NOMO-1 treated with dmso at 0.1 percent for 144 hours (cell line): Measurements from ENCODE around the gene MS4A6E.
"Not testable (repeated sequence)": the region's sequence is repeated elsewhere in the genome, so short reads cannot be mapped to it uniquely, and the experiment has no call there.

Experiments used
- DNase-seq: peaks from one replicate; lab custom pipeline; 2025; ENCODE audit not compliant: unreplicated experiment; lab: John Stamatoyannopoulos, UW

Gene MS4A6E

GRCh38 chr11:60334005-60334620 is 7.1 kb downstream of the MS4A6E start:
- DNase-seq, result peak; percentile 66

DNA sequence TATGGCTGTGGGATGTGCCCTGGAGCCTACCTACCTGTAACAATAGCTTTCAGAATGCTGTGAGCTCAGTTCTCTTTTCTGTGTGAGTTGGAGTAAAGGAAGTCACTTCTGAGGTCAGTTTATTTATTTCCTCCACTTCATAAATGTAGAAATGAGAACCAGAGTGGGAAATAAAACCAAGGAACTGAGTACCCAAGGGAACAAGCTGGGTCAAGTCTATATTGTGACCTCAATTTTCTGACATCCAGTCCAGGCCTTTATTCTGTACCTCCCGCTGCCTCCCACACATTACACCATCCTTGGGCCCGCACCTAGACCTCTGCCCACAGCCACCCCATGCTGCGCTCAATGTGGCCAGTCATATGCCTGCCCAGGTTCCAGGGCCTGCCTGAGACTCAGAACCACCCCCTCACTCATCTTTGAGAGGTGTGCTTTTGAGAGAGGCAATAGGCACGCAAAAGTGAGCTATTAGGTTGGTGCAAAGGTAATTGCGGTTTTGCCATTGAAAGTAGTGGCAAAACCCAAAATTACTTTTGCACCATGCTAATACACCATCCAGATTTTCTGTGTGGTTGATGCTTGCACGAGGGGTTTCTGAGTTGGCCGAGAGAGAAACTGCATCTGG is 9.8 kb downstream of the MS4A6E start:
- DNase-seq, result no peak

- DNase-seq, result no peak
Measured at GRCh38 chr11:60338053-60338452, 11.0 kb downstream of the MS4A6E start.

DNA sequence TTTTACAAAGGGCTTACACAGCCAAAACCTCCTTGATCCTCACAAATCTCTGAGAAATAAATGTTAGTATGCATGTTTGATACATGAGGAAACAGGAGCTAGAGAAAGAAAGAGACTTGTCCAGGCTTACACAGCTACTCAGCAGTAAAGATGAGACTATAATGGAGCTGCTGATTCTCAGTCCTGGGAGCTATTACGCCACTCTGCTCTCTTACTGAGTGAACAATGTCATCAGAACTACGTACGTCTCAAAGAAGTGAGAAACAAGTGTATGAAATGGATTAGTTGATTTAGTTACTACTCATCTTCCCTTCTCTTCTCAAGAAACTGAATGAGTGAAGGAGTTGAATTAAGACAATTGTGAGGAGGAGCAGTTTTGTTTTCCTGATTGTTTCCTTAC is 12.3 kb downstream of the MS4A6E start:
- DNase-seq, result no peak

GRCh38 chr11:60343094-60343704 is 16.1 kb downstream of the MS4A6E start:
- DNase-seq, result no peak

- no peak for DNase-seq
Measured at GRCh38 chr11:60344146-60344545, 17.1 kb downstream of the MS4A6E start.

DNA sequence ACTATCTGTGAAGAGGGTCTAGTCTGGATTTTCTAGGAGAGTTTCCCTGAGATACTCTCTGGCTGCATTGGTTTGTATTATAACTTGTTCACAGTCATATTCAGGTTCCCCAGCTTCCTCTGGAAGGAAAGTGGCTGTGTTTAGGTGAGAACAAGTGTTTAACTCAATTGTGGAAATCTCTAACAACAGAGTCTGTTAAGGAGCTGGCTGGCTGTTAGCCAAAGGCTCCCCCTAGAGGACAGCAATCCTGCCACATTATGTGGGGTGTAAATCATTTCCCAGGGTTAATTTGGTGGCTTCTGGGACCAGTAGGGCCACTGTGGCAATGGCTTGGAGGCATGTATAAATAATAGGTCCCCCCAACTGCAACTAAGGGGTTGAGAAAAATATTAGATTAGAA is 18.4 kb downstream of the MS4A6E start:
- DNase-seq, result no peak

- no peak for DNase-seq
Measured at GRCh38 chr11:60347084-60347797, 20.2 kb downstream of the MS4A6E start.

DNA sequence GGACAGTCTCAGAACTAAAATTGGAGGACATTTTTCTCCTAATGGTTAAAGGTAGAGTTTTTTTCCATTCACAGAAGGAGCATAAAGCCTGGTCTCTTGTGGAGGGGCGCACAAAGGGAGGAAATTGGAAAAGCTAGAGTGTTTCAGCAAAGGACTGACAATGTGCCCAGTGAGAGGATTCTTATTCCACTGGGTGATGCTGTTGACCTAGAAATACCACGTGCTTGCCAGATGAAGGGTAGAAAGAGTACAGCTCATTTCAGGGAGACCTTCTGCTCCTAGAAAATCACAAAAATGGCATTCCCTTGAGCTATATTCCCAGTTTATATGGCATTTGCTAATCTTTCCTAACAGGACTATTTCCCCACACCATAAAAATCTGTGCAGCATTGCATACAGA is 21.1 kb downstream of the MS4A6E start:
- DNase-seq, result no peak

- no peak for DNase-seq
Measured at GRCh38 chr11:60349990-60350389, 22.9 kb downstream of the MS4A6E start.

DNA sequence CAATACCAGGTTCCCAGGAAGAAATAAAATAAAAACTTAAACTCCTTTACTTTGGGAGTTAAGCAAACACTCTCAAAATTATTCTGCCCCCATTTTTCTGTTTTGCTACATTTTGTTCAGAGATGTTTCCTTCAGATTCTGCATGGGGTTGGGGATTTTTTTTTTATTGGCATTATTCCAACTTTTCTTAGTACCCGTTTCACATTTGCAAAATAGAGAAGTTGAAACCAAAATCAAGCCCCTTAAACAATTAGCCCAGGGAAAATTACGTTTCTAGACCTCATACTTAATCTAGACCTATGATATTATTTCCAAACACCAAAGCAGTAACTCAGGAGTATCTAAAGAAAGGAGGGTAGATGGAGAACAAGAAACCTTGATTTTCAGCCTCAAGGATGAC is 30.7 kb downstream of the MS4A6E start:
- DNase-seq, result peak; percentile 12

DNA sequence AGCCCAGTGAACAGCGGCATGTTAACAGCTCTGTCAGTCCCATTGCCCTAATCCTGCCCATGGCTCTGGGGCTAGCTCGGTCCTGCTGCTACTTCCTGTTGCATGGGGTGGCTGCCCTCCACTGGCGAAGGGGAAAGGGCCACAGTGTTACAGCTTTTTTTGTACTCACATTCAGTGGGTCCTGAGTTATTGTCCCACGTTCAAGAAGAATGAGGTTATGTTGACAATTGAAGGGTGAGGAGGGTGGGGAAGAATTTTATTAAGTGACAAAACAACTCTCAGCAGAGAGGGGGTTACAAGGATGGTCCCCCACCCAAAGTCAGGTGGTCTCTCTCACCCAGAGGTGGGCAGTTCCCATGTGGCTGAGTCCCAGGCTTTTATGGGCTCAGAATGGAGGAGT is 33.6 kb downstream of the MS4A6E start:
- no peak for DNase-seq

DNA sequence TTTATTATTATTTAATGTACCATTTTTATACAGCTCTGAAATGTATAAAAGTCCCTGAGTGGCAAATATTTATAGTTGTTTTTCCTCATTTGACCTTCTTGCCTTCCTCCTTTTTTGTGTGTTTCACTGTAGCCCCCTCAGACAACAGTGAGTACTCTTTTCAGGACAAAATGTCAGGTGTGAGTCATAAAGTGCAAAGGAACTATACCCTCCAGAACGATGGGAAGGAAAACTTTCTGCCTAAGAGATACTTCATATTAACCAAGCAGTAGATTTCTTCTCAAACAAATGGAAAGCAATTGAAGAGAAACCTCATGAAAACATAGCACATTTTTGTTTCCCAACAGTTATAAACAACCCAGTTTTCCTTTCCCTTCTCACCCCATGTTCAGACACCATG is 35.2 kb downstream of the MS4A6E start:
- no peak for DNase-seq

- peak; percentile 69 for DNase-seq
Measured at GRCh38 chr11:60363542-60364470, 36.8 kb downstream of the MS4A6E start.

- not testable (repeated sequence) for DNase-seq
Measured at GRCh38 chr11:60366262-60366904, 39.3 kb downstream of the MS4A6E start.

- no peak for DNase-seq
Measured at GRCh38 chr11:60367009-60367408, 40.0 kb downstream of the MS4A6E start.

DNA sequence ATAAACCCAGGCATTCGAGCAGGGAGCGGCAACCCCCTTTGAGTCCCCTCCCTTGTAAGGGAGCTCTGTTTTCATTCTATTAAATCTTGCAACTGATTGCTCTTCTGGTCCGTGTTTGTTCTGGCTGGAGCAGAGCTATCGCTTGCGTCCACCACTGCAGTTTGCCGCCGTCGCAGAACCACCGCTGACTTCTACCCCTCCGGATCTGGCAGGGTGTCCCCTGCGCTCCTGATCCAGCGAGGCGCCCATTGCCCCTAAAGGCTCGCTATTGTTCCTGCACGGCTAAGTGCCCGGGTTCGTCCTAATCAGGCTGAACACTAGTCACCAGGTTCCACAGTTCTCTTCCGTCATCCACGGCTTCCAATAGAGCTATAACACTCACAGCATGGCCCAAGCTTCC is 40.8 kb downstream of the MS4A6E start:
- DNase-seq, result no peak

DNA sequence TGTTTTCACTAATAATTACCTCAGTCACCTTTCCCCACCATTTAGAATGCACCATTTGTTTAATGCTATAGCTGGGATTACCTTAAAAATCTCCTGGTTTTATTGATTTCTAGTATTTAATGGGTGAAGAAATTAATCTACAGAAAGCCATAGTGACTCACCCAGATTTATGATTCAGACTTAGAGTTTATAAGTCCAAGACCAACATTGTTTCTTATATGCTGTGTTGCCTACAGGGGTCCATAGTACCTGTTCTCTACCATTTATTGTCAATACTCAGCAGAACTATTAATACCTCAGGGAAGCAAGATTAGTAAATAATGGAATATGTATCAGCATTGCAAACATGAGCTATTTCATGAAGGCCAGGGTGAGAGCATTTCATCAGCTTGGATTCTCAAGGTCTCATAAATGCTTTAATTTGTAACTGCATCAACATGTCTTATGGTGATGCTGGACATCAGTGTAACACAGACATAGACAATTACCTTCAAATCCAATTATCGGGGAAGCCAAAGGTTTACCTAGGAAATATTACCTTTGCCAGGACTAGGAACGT is 43.3 kb downstream of the MS4A6E start:
- DNase-seq, result no peak

DNA sequence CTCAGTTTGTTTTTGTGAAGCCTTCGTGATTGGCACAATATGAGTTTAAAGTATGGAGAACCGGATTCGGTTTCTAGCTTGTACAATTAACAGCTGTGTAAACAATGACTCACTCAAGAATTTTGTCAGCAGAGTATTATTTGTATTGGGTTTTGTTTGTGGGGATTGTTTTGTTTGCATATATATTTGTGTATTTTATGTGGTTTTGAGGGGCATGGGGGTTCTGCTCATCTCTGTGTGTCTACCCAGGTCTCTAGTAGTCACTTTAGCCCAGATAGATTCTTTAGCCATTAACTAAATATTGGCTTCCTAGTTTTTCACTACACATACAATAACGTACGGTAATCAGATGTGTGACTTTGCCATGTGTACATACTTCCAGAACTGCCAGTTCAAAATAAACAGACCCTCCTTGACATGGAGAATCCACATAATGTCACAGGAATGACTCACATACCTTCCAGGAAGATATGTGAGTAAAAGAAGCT is 43.8 kb downstream of the MS4A6E start:
- no peak for DNase-seq

- DNase-seq, result no peak
Measured at GRCh38 chr11:60371386-60371785, 44.3 kb downstream of the MS4A6E start.
